OCI-LY7 (cell line): ENCODE results near the gene CDK2. TPM values are rescaled to one million over a fixed set of nuclear protein-coding genes. Genes with fewer than 3 reads are reported as not detected.

Experiments
- BruUV-seq: library from RNA; stranded (reverse); fragments of 400-500 nt; replicated peaks from 2 replicates; lab custom pipeline; 2021; lab: Mats Ljungman, UMichigan
- CTCF ChIA-PET: fragments of 300-600 bp; sonication (Branson Sonifier 250); formaldehyde crosslinking; loops from one replicate; lab custom pipeline; 2022; ENCODE audit warnings: antibody characterized with exemption; ENCODE audit not compliant: unreplicated experiment; lab: Charles Lee
- POLR2A ChIA-PET: fragments of 300-600 bp; sonication (Branson Sonifier 250); formaldehyde crosslinking; loops from one replicate; lab custom pipeline; 2022; ENCODE audit warnings: antibody characterized with exemption; lab: Charles Lee
- DNase-seq: peaks from one replicate; pipeline ENCODE4 v3.0.0-alpha.2; 2015; ENCODE audit warnings: low spot score
- H2AFZ ChIP-seq: fragments of 200-600 bp; sonication (generic), shearing (Covaris generic); 2 replicates; pipeline ENCODE4 v1.6.1; 2014; ENCODE audit warnings: mild to moderate bottlenecking, antibody characterized with exemption, low read length, moderate library complexity
- H3K27ac ChIP-seq: fragments of 200-600 bp; sonication (generic); 2 replicates; pipeline ENCODE4 v1.5.1; 2014; ENCODE audit warnings: mixed run types, low read depth, mild to moderate bottlenecking, moderate library complexity, low read length, inconsistent platforms; ENCODE audit not compliant: poor library complexity, severe bottlenecking
- H3K36me3 ChIP-seq: fragments of 200-600 bp; sonication (generic); 2 replicates; pipeline ENCODE4 v1.6.1; 2014; ENCODE audit warnings: mild to moderate bottlenecking, antibody characterized with exemption, low read length, moderate library complexity, mixed read lengths; ENCODE audit not compliant: insufficient read depth
- H3K4me1 ChIP-seq: fragments of 200-600 bp; sonication (generic); 2 replicates; pipeline ENCODE4 v1.5.1; 2014; ENCODE audit warnings: mild to moderate bottlenecking, low read length; ENCODE audit not compliant: insufficient read depth, poor library complexity, severe bottlenecking
- H3K4me2 ChIP-seq: fragments of 200-600 bp; sonication (generic); 2 replicates; pipeline ENCODE4 v1.6.1; 2014; ENCODE audit warnings: mild to moderate bottlenecking, low read length
- H3K4me3 ChIP-seq: fragments of 200-600 bp; sonication (generic); 2 replicates; pipeline ENCODE4 v1.5.1; 2014; ENCODE audit warnings: mild to moderate bottlenecking, low read depth, low read length; ENCODE audit not compliant: poor library complexity, severe bottlenecking
- H3K79me2 ChIP-seq: fragments of 200-600 bp; sonication (generic); 2 replicates; pipeline ENCODE4 v1.6.1; 2016; ENCODE audit warnings: low read depth, mild to moderate bottlenecking, low read length, moderate library complexity, mixed read lengths; ENCODE audit not compliant: insufficient read depth
- H3K9me2 ChIP-seq: fragments of 200-600 bp; sonication (generic); 2 replicates; pipeline ENCODE4 v1.6.1; 2016; ENCODE audit warnings: mild to moderate bottlenecking, low read length, mixed read lengths; ENCODE audit not compliant: insufficient read depth
- H3K9me3 ChIP-seq: fragments of 200-600 bp; sonication (generic); 2 replicates; pipeline ENCODE4 v1.6.1; 2014; ENCODE audit warnings: mild to moderate bottlenecking, mixed run types, low read length, mixed read lengths
- H4K20me1 ChIP-seq: fragments of 200-600 bp; sonication (generic); 2 replicates; pipeline ENCODE4 v1.6.1; 2014; ENCODE audit warnings: mild to moderate bottlenecking, antibody characterized with exemption, low read length, moderate library complexity, mixed read lengths; ENCODE audit not compliant: insufficient read depth
- EZH2phosphoT487 ChIP-seq: fragments of 200-600 bp; sonication (generic); IDR thresholded peaks from 2 replicates; pipeline ENCODE4 v1.6.1; 2018; ENCODE audit warnings: low read depth, borderline replicate concordance, mild to moderate bottlenecking, mixed run types, antibody characterized with exemption, low read length, moderate library complexity, mixed read lengths
- intact Hi-C: fragments of 100-400 bp; cut with micrococcal nuclease; formaldehyde crosslinking; loops from one replicate; pipeline ENCODE4 v1.10.0; 2022; ENCODE audit not compliant: unreplicated experiment
- total RNA-seq, 2 experiments: library from RNA; depleted of rRNA in 1 of 2; stranded (reverse); fragments of >200 nt in 1 of 2; shearing (Covaris generic) in 1 of 2; gene quantifications; 2 replicates each; pipeline ENCODE4 v1.2.3, GENCODE V29; 2014 to 2022
- TF ChIP-seq, protein P1 (sequence below): fragments of 200-600 bp; sonication (generic); conservative IDR thresholded peaks from 2 replicates; pipeline ENCODE4 v1.5.1; 2014; ENCODE audit warnings: mild to moderate bottlenecking, antibody characterized with exemption, low read length, moderate library complexity, mixed read lengths

The CDK2 gene
- total RNA-seq, 2 experiments from 2014 or later = 68.1 to 81.4 TPM

- peak overlapping the region; percentile 2; the same call in 1 of the 2 replicates for H2AFZ ChIP-seq
- peaks cover 39% of the 10 kb centered on the region for H3K36me3 ChIP-seq
- H3K27ac ChIP-seq = peak overlapping the region; percentile 99
- CTCF ChIA-PET = no interaction called here
- H4K20me1 ChIP-seq = peaks cover 11% of the 10 kb centered on the region; the same call in 1 of the 2 replicates
- POLR2A ChIA-PET = interaction anchor here (0.6 to 3.1 kb wide), 7 partner anchors 54 to 182 kb away, joined by 3 to 18 read pairs (median 3); partner anchors contain the start of genes DNAJC14, ORMDL2 and SARNP
- peaks cover 60% of the 10 kb centered on the region for H3K79me2 ChIP-seq
- no peak for TF ChIP-seq EZH2phosphoT487
- TF ChIP-seq, protein P1, sequence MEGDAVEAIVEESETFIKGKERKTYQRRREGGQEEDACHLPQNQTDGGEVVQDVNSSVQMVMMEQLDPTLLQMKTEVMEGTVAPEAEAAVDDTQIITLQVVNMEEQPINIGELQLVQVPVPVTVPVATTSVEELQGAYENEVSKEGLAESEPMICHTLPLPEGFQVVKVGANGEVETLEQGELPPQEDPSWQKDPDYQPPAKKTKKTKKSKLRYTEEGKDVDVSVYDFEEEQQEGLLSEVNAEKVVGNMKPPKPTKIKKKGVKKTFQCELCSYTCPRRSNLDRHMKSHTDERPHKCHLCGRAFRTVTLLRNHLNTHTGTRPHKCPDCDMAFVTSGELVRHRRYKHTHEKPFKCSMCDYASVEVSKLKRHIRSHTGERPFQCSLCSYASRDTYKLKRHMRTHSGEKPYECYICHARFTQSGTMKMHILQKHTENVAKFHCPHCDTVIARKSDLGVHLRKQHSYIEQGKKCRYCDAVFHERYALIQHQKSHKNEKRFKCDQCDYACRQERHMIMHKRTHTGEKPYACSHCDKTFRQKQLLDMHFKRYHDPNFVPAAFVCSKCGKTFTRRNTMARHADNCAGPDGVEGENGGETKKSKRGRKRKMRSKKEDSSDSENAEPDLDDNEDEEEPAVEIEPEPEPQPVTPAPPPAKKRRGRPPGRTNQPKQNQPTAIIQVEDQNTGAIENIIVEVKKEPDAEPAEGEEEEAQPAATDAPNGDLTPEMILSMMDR = no peak
- no peak for DNase-seq
- no TSS peak for BruUV-seq
- intact Hi-C loops = no loop called here
- H3K9me2 ChIP-seq = no peaks in the 10 kb centered on the region
- H3K4me3 ChIP-seq = peak overlapping the region; percentile 78
- H3K4me2 ChIP-seq = peak overlapping the region; percentile 86
- peaks cover 49% of the 10 kb centered on the region for H3K4me1 ChIP-seq
- H3K9me3 ChIP-seq = no peaks in the 10 kb centered on the region
These were observed 35.3 kb upstream of the CDK2 start for GRCh38 chr12:55931317-55931779.

- H3K36me3 ChIP-seq = peaks cover 44% of the 10 kb centered on the region
- CTCF ChIA-PET = no interaction called here
- peak; percentile 48 for DNase-seq
- H3K79me2 ChIP-seq = peaks cover 55% of the 10 kb centered on the region
- peak overlapping the region; percentile 2; the same call in 1 of the 2 replicates for H2AFZ ChIP-seq
- TF ChIP-seq, protein P1 = no peak
- intact Hi-C loops = loop anchor here (2.0 kb wide), 1 partner anchor 35 kb away; the partner anchor contains the start of genes CDK2 and PMEL
- H3K9me2 ChIP-seq = no peaks in the 10 kb centered on the region
- peaks cover 49% of the 10 kb centered on the region for H3K4me1 ChIP-seq
- peak overlapping the region; percentile 86 for H3K4me2 ChIP-seq
- no peaks in the 10 kb centered on the region for H3K9me3 ChIP-seq
- H3K4me3 ChIP-seq = peak overlapping the region; percentile 78
- POLR2A ChIA-PET = interaction anchor here (0.6 to 3.1 kb wide), 8 partner anchors 42 to 183 kb away, joined by 3 to 18 read pairs (median 4); partner anchors contain the start of genes DNAJC14, ORMDL2, RAB5B and SARNP
- H3K27ac ChIP-seq = peak overlapping the region; percentile 99
- peaks cover 11% of the 10 kb centered on the region; the same call in 1 of the 2 replicates for H4K20me1 ChIP-seq
- BruUV-seq = TSS peak; percentile 55
These were observed 34.7 kb upstream of the CDK2 start for GRCh38 chr12:55931780-55932550.
